Breast epithelium (tissue), 3 donors: Measurements from ENCODE around the gene PCSK5.

Experiments
- POLR2AphosphoS5 ChIP-seq, 3 donors: sonication (generic); formaldehyde crosslinking; IDR thresholded peaks; one replicate each; pipeline ENCODE4 v1.6.1; 2017; ENCODE audit warnings: antibody characterized with exemption in 3 of 3
- TF ChIP-seq, protein P1 (sequence below), 3 donors: fragments of 450-650 bp; IDR thresholded peaks; one replicate each; pipeline ENCODE4 v1.5.1; 2016 to 2017; ENCODE audit warnings: antibody characterized with exemption in 3 of 3, mild to moderate bottlenecking in 3 of 3, moderate library complexity in 3 of 3

DNA sequence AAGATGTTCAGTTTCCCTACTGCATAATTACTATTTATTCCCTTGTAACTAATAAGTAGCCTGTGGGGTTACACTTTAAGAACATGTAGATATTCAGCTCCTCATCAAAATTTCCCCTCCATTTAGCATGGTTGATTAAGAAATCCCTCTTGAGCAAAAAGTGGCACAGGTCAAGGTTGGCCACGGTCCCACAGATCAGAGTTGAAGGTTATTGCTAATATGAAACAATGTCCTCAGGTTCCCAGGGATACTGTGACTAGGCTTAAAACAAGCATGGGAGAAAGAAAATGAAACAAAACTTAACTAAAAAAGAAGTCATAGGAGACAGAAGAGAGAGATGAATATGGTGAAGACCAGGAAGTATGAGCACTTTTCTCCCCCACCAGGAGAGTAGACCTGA, 439.6 kb downstream of the PCSK5 start:
- TF ChIP-seq, protein P1, sequence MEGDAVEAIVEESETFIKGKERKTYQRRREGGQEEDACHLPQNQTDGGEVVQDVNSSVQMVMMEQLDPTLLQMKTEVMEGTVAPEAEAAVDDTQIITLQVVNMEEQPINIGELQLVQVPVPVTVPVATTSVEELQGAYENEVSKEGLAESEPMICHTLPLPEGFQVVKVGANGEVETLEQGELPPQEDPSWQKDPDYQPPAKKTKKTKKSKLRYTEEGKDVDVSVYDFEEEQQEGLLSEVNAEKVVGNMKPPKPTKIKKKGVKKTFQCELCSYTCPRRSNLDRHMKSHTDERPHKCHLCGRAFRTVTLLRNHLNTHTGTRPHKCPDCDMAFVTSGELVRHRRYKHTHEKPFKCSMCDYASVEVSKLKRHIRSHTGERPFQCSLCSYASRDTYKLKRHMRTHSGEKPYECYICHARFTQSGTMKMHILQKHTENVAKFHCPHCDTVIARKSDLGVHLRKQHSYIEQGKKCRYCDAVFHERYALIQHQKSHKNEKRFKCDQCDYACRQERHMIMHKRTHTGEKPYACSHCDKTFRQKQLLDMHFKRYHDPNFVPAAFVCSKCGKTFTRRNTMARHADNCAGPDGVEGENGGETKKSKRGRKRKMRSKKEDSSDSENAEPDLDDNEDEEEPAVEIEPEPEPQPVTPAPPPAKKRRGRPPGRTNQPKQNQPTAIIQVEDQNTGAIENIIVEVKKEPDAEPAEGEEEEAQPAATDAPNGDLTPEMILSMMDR (IDR thresholded peaks at IDR 0.05), result no peak
- TF ChIP-seq POLR2AphosphoS5 (IDR thresholded peaks at IDR 0.05), result no peak
